GM12891 (cell line): ENCODE data around the gene GLB1L.

Experiments used
- PAX5 ChIP-seq: IDR thresholded peaks from 2 replicates; pipeline ENCODE4 v1.6.1; 2011; ENCODE audit warnings: low read length, moderate library complexity, mild to moderate bottlenecking; ENCODE audit not compliant: insufficient read depth, severe bottlenecking
- POLR2A ChIP-seq: IDR thresholded peaks from 2 replicates; pipeline ENCODE4 v1.6.1; 2011; ENCODE audit warnings: low read depth, low read length, control low read depth
- POLR2AphosphoS5 ChIP-seq: IDR thresholded peaks from 2 replicates; pipeline ENCODE4 v1.6.1; 2011; ENCODE audit warnings: low read depth, low read length, control low read depth
- TAF1 ChIP-seq: IDR thresholded peaks from 2 replicates; pipeline ENCODE4 v1.6.1; 2011; ENCODE audit warnings: low read depth, low read length, control low read depth

DNA sequence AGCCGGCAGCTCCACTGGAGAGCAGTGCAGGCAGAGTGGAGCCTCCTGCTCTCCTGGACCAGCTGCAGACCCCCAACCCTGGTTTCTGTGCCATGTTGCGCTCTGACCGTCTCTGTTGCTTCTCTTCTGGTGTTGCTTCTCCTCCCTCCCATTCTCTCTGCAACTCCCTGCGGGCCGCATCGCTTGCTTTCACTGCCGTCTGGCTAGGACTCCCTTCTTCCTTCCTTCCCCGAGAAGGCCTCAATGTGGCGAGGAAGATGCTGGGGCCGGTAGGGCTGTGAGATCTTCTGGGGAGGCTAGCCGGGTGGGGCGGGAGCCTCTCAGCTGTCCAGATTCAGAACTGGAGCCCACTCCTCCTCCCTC lies 40.1 kb upstream of the GLB1L start:
- TF ChIP-seq TAF1 (no peak), POLR2A (no peak), PAX5 (no peak), POLR2AphosphoS5 (no peak)
